Progenitor cell of endocrine pancreas (in vitro differentiated cells): ENCODE results near the gene GLTPD2. TPM values are rescaled to one million over a fixed set of nuclear protein-coding genes. Genes with fewer than 3 reads are reported as not detected.
A peak's percentile ranks its signal among the peaks of the same experiment; 100 is the strongest.

ENCODE experiments used
- DNase-seq: peaks from one replicate; pipeline ENCODE4 v3.0.0; 2021; ENCODE audit warnings: low spot score; ENCODE audit not compliant: unreplicated experiment
- H3K27ac Mint-ChIP-seq: 2 replicates; pipeline ENCODE4 v1.8.0; 2021; ENCODE audit warnings: mild to moderate bottlenecking, moderate library complexity, mixed read lengths
- H3K27me3 Mint-ChIP-seq: 2 replicates; pipeline ENCODE4 v1.8.0; 2021; ENCODE audit warnings: mixed read lengths
- H3K36me3 Mint-ChIP-seq: 2 replicates; pipeline ENCODE4 v1.8.0; 2022; ENCODE audit warnings: mixed read lengths; ENCODE audit not compliant: insufficient read depth
- H3K4me1 Mint-ChIP-seq: 2 replicates; pipeline ENCODE4 v1.8.0; 2021; ENCODE audit warnings: low read depth, mixed read lengths
- H3K4me3 Mint-ChIP-seq: 2 replicates; pipeline ENCODE4 v1.8.0; 2021; ENCODE audit warnings: low read depth, mild to moderate bottlenecking, moderate library complexity, mixed read lengths
- H3K9me3 Mint-ChIP-seq: 2 replicates; pipeline ENCODE4 v1.8.0; 2021; ENCODE audit warnings: low read depth, mixed read lengths
- CTCF ChIP-seq: fragments of 200-600 bp; sonication (generic); IDR thresholded peaks from one replicate; pipeline ENCODE4 v1.5.0; 2021; ENCODE audit warnings: antibody characterized with exemption, mild to moderate bottlenecking; ENCODE audit not compliant: unreplicated experiment
- total RNA-seq: library from RNA; stranded (reverse); gene quantifications from 2 replicates; pipeline ENCODE4 v1.2.1, GENCODE V29; 2021

The GLTPD2 gene
- total RNA-seq, 1 donor from 2014 or later = 4.0 TPM

DNA sequence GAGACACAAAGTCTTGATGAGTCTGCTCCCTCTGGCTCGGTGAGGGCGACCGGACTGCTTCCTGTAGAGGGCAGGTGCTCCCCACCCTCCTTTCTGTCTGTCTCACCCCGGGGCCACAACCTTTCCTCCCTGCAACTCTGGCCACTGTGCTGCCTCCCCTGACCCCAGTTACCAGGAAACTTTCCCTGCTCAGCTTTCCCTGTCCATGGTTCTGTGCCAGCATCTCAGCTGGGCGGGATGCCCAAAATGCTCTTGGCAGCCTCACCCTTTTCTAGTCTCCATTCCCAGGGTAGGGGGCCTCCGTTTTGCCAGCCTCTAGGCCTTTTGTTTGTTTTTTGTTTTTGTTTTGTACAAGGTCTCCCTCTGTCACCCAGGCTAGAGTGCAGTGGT, 19.6 kb downstream of the GLTPD2 start:
- H3K4me3 Mint-ChIP-seq = peak overlapping the region; percentile 85
- no peak for TF ChIP-seq CTCF

GRCh38 chr17:4810696-4811290, 22.0 kb downstream of the GLTPD2 start:
- peaks cover 11% of the 10 kb centered on the region for H3K4me1 Mint-ChIP-seq
- H3K27me3 Mint-ChIP-seq = no peaks in the 10 kb centered on the region
- TF ChIP-seq CTCF = no peak
- no peak for DNase-seq
- peaks cover 9% of the 10 kb centered on the region for H3K36me3 Mint-ChIP-seq
- H3K9me3 Mint-ChIP-seq = no peaks in the 10 kb centered on the region
- H3K27ac Mint-ChIP-seq = no peak overlapping the region
- H3K4me3 Mint-ChIP-seq = no peak overlapping the region

More for the DNA sequence above, 19.6 kb downstream of the GLTPD2 start:
- no peak for DNase-seq
- Mint-ChIP-seq H3K27me3 (no peaks in the 10 kb centered on the region), H3K4me1 (peaks cover 11% of the 10 kb centered on the region), H3K27ac (peak overlapping the region; percentile 33), H3K9me3 (no peaks in the 10 kb centered on the region), H3K36me3 (peaks cover 6% of the 10 kb centered on the region)

- peaks cover 12% of the 10 kb centered on the region for H3K36me3 Mint-ChIP-seq
- no peaks in the 10 kb centered on the region for H3K27me3 Mint-ChIP-seq
- H3K4me3 Mint-ChIP-seq = no peak overlapping the region
- H3K27ac Mint-ChIP-seq = no peak overlapping the region
- no peaks in the 10 kb centered on the region for H3K9me3 Mint-ChIP-seq
- no peak for TF ChIP-seq CTCF
- no peak for DNase-seq
- peaks cover 6% of the 10 kb centered on the region for H3K4me1 Mint-ChIP-seq
Observed at GRCh38 chr17:4811471-4811870, 22.7 kb downstream of the GLTPD2 start.

DNA sequence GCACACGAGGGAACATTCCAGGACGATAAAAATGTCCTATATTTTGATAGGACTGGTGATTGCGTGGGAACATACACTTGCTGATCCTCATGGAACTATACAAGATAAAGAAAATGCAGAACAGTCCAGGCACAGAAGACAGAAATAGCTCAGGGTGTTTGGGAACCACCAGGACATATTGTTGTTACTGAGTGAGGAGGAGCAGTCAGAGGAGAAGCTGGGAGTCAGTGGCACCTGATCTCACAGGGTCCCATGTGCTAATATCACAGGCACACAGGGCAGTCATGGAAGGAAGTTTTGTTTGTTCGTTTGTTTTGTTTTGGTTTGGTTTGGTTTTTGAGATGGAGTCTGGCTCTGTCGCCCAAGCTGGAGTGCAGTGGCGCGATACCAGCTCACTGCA, 23.9 kb downstream of the GLTPD2 start:
- H3K4me1 Mint-ChIP-seq = peaks cover 3% of the 10 kb centered on the region
- no peaks in the 10 kb centered on the region for H3K27me3 Mint-ChIP-seq
- no peaks in the 10 kb centered on the region for H3K9me3 Mint-ChIP-seq
- H3K36me3 Mint-ChIP-seq = peaks cover 13% of the 10 kb centered on the region
- H3K4me3 Mint-ChIP-seq = no peak overlapping the region
- no peak for DNase-seq
- TF ChIP-seq CTCF = no peak
- H3K27ac Mint-ChIP-seq = peak overlapping the region; percentile 63

GRCh38 chr17:4815043-4815675, 26.4 kb downstream of the GLTPD2 start:
- H3K4me1 Mint-ChIP-seq = no peaks in the 10 kb centered on the region
- H3K4me3 Mint-ChIP-seq = no peak overlapping the region
- H3K27ac Mint-ChIP-seq = no peak overlapping the region
- TF ChIP-seq CTCF = peak; percentile 30
- DNase-seq = no peak
- H3K36me3 Mint-ChIP-seq = peaks cover 15% of the 10 kb centered on the region
- no peaks in the 10 kb centered on the region for H3K9me3 Mint-ChIP-seq
- H3K27me3 Mint-ChIP-seq = no peaks in the 10 kb centered on the region
